Psoas muscle (tissue), 8 donors: ENCODE measurements around the gene PTPRQ. TPM values are rescaled to one million over a fixed set of nuclear protein-coding genes. Genes with fewer than 3 reads are reported as not detected.
A peak's percentile ranks its signal among the peaks of the same experiment; 100 is the strongest.

ENCODE experiments used
- ATAC-seq, 4 donors: fragments of 200-7000 bp; cut with Tn5 transposase; one replicate each; pipeline ENCODE4 v1.9.1; 2020; ENCODE audit warnings: moderate library complexity in 3 of 4, mild to moderate bottlenecking in 2 of 4
- DNase-seq, 2 donors: peaks; one replicate each; pipeline ENCODE4 v3.0.0-alpha.2; 2020
- H3K27ac ChIP-seq: fragments of 200-600 bp; one replicate; pipeline ENCODE4 v1.8.0; 2022
- H3K27me3 ChIP-seq, 3 donors: fragments of 200-600 bp in 1 of 3; one replicate each; pipeline versions ENCODE4 v1.6.1 to v1.8.0; 2013 to 2022; ENCODE audit warnings: low read length in 2 of 3, mild to moderate bottlenecking in 2 of 3, moderate library complexity in 1 of 3; ENCODE audit not compliant: insufficient read depth in 3 of 3
- H3K36me3 ChIP-seq, 2 donors: fragments of 200-600 bp in 1 of 2; one replicate each; pipeline versions ENCODE4 v1.6.1 to v1.8.0; 2013 to 2022; ENCODE audit warnings: low read depth in 1 of 2, mild to moderate bottlenecking in 1 of 2, moderate library complexity in 1 of 2; ENCODE audit not compliant: insufficient read depth in 1 of 2
- H3K4me1 ChIP-seq: fragments of 200-600 bp; one replicate; pipeline ENCODE4 v1.8.0; 2022
- H3K4me3 ChIP-seq: fragments of 200-600 bp; one replicate; pipeline ENCODE4 v1.8.0; 2022; ENCODE audit warnings: mild to moderate bottlenecking
- H3K9me3 ChIP-seq: fragments of 200-600 bp; one replicate; pipeline ENCODE4 v1.8.0; 2022
- CTCF ChIP-seq: fragments of 200-600 bp; IDR thresholded peaks from one replicate; pipeline ENCODE4 v1.8.0; 2022; ENCODE audit warnings: antibody characterized with exemption
- WGBS, 3 donors: extraction: QIAGEN DNeasy Blood & Tissue Kit; methylation state at CpG; one replicate each; pipeline versions ENCODE4 v1.1.6 to v1.1.7; 2013; 5-methylcytosine and 5-hydroxymethylcytosine counted together
- intact Hi-C, 2 donors: fragments of 100-400 bp; cut with DNase I; formaldehyde crosslinking; loops; one replicate each; pipeline versions ENCODE4 v1.11.0 to v1.14.2; 2022
- polyA plus RNA-seq, 3 donors: library from polyadenylated mRNA; stranded (reverse); fragments of 200-250 nt; gene quantifications; one replicate each; pipeline ENCODE4 v1.2.3, GENCODE V29; 2013
- total RNA-seq, 4 donors: library from RNA; stranded (reverse); fragmentation: NEBNext Ultra II Directional in 2 of 4; extraction: Animal tissue kit (Norgen Biotek cat#: 25700) in 2 of 4; gene quantifications; one replicate each; pipeline versions ENCODE4 v1.2.1 to v1.2.4, GENCODE V29; 2021 to 2023
- donor health status: healthy with polysubstance abuse.
- donor health status: DM: no; HTN: no; CAD: no; lungs with moderate emphysema.
- donor health status: Bipolar disorder and iron deficiency.
- donor health status: healthy.
- donor health status: DM: yes; HTN: yes; CAD: no.
- donor health status: DM: no; HTN: no; CAD: no.
- donor health status: DM: no; HTN: no; CAD: no.
- donor health status: DM: yes; HTN: yes; CAD: no.

Gene PTPRQ
- total and polyA plus RNA-seq, 7 donors, result 0.04 to 1.8 (median 0.91) TPM

- Histone ChIP-seq H3K4me1 (peaks cover 27% of the 10 kb centered on the region), H3K9me3 (no peaks in the 10 kb centered on the region), H3K27ac (peak overlapping the region; percentile 70), H3K4me3 (peak overlapping the region; percentile 12), H3K27me3 (no peaks in the 10 kb centered on the region), H3K36me3 (no peaks in the 10 kb centered on the region)
- peak; percentile 82 to 94 (median 94) for ATAC-seq
- no peak for DNase-seq
- no peak for TF ChIP-seq CTCF
- intact Hi-C loops, result loop anchor here (5.0 kb wide), 1 partner anchor 80 kb away; the partner anchor contains the start of gene MYF6 (in 2 of the 2)
Measured at GRCh38 chr12:80627782-80628181, 183.7 kb downstream of the PTPRQ start.

GRCh38 chr12:80632835-80633234, 188.8 kb downstream of the PTPRQ start:
- no peak for TF ChIP-seq CTCF
- Histone ChIP-seq H3K4me3 (no peak overlapping the region), H3K9me3 (no peaks in the 10 kb centered on the region), H3K27me3 (no peaks in the 10 kb centered on the region), H3K36me3 (no peaks in the 10 kb centered on the region), H3K4me1 (peaks cover 38% of the 10 kb centered on the region), H3K27ac (peak overlapping the region; percentile 47)
- 55 to 64% (median 58%) methylated on average over 4 of the region's 4 CpGs for WGBS, 3 donors
- DNase-seq (peak in 1 of 2 donors; percentile 49), ATAC-seq (no peak)
- intact Hi-C loops, result no loop called here

GRCh38 chr12:80634903-80635302, 190.9 kb downstream of the PTPRQ start:
- H3K9me3 ChIP-seq, result no peaks in the 10 kb centered on the region
- H3K4me1 ChIP-seq, result peaks cover 34% of the 10 kb centered on the region
- H3K27me3 ChIP-seq, result no peaks in the 10 kb centered on the region
- H3K4me3 ChIP-seq, result peak overlapping the region; percentile 28
- peak in 1 of 2 donors; percentile 54 for DNase-seq
- peak overlapping the region; percentile 79 for H3K27ac ChIP-seq
- no peaks in the 10 kb centered on the region for H3K36me3 ChIP-seq
- 21 to 30% (median 28%) methylated on average over 6 of the region's 6 CpGs for WGBS, 3 donors
- ATAC-seq, result peak; percentile 74 to 93 (median 86)
- intact Hi-C loops, result loop anchor here in 1 of 2 donors (5.0 kb wide), 1 partner anchor 42 kb away; no protein-coding TSS in a partner anchor
- TF ChIP-seq CTCF, result no peak

GRCh38 chr12:80636832-80637231, 192.8 kb downstream of the PTPRQ start:
- Histone ChIP-seq H3K4me1 (peaks cover 37% of the 10 kb centered on the region), H3K27ac (peak overlapping the region; percentile 79), H3K27me3 (no peaks in the 10 kb centered on the region), H3K36me3 (no peaks in the 10 kb centered on the region), H3K4me3 (peak overlapping the region; percentile 6), H3K9me3 (no peaks in the 10 kb centered on the region)
- 37 to 58% (median 39%) methylated on average over 4 of the region's 4 CpGs for WGBS, 3 donors
- DNase-seq, result peak in 1 of 2 donors; percentile 50
- no peak for TF ChIP-seq CTCF
- intact Hi-C loops, result loop anchor here in 1 of 2 donors (5.0 kb wide), 1 partner anchor 40 kb away; no protein-coding TSS in a partner anchor
- peak; percentile 53 to 78 (median 72) for ATAC-seq

GRCh38 chr12:80641936-80642335, 197.9 kb downstream of the PTPRQ start:
- peak overlapping the region; percentile 47 for H3K27ac ChIP-seq
- TF ChIP-seq CTCF, result no peak
- intact Hi-C loops, result no loop called here
- ATAC-seq (peak; percentile 42 to 58 (median 50)), DNase-seq (no peak)
- no peaks in the 10 kb centered on the region for H3K27me3 ChIP-seq
- peaks cover 9% of the 10 kb centered on the region for H3K4me1 ChIP-seq
- H3K4me3 ChIP-seq, result no peak overlapping the region
- no peaks in the 10 kb centered on the region for H3K9me3 ChIP-seq
- 74 to 91% (median 76%) methylated on average over 2 of the region's 2 CpGs for WGBS, 3 donors
- no peaks in the 10 kb centered on the region for H3K36me3 ChIP-seq
